ENCODE measurements around the gene ERBB4.

ERBB4 gene

GRCh38 chr2:212073360-212073759 lies 465.2 kb downstream of the ERBB4 start:
- no peaks in the 10 kb centered on the region for H3K79me2 ChIP-seq (ENCODE audit: low read length)
- H3K27ac ChIP-seq (ENCODE audit: low read length), result no peak overlapping the region
- no peak overlapping the region for H3K4me2 ChIP-seq (ENCODE audit: low read depth, low read length)
- H3K9me3 ChIP-seq (replicated peaks; ENCODE audit: insufficient read depth, low read length), result no peaks in the 10 kb centered on the region
- no peak overlapping the region for H3K9ac ChIP-seq (ENCODE audit: low read length)
- no peak for TF ChIP-seq EZH2 (optimal IDR thresholded peaks at IDR 0.05; ENCODE audit: low read depth, low read length)
- TF ChIP-seq EZH2phosphoT487 (IDR thresholded peaks at IDR 0.05; ENCODE audit: low read length), result no peak
- TF ChIP-seq, protein P1, sequence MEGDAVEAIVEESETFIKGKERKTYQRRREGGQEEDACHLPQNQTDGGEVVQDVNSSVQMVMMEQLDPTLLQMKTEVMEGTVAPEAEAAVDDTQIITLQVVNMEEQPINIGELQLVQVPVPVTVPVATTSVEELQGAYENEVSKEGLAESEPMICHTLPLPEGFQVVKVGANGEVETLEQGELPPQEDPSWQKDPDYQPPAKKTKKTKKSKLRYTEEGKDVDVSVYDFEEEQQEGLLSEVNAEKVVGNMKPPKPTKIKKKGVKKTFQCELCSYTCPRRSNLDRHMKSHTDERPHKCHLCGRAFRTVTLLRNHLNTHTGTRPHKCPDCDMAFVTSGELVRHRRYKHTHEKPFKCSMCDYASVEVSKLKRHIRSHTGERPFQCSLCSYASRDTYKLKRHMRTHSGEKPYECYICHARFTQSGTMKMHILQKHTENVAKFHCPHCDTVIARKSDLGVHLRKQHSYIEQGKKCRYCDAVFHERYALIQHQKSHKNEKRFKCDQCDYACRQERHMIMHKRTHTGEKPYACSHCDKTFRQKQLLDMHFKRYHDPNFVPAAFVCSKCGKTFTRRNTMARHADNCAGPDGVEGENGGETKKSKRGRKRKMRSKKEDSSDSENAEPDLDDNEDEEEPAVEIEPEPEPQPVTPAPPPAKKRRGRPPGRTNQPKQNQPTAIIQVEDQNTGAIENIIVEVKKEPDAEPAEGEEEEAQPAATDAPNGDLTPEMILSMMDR (IDR thresholded peaks at IDR 0.05; ENCODE audit: low read length), result no peak
- no peak for DNase-seq
- H3F3A ChIP-seq (ENCODE audit: insufficient read depth, low read length), result no peaks in the 10 kb centered on the region
- no peaks in the 10 kb centered on the region for H3K9me2 ChIP-seq (replicated peaks; ENCODE audit: insufficient read depth, low read length)
- H3K36me3 ChIP-seq (replicated peaks; ENCODE audit: insufficient read depth, low read length), result no peaks in the 10 kb centered on the region
- H3K4me3 ChIP-seq (ENCODE audit: low read length), result no peak overlapping the region
- no peaks in the 10 kb centered on the region for H3K27me3 ChIP-seq (replicated peaks; ENCODE audit: insufficient read depth, low read length)
- H3K4me1 ChIP-seq (ENCODE audit: low read length), result peaks cover 16% of the 10 kb centered on the region
- H4K20me1 ChIP-seq (ENCODE audit: insufficient read depth, low read length), result no peaks in the 10 kb centered on the region
- H2AFZ ChIP-seq (ENCODE audit: low read length), result no peak overlapping the region

GRCh38 chr2:212066546-212066945 lies 472.1 kb downstream of the ERBB4 start:
- no peak for TF ChIP-seq EZH2 (optimal IDR thresholded peaks at IDR 0.05; ENCODE audit: low read depth, low read length)
- TF ChIP-seq, protein P1 (IDR thresholded peaks at IDR 0.05; ENCODE audit: low read length), result no peak
- no peak for TF ChIP-seq EZH2phosphoT487 (IDR thresholded peaks at IDR 0.05; ENCODE audit: low read length)
- Histone ChIP-seq H3K27ac (ENCODE audit: low read length) (no peak overlapping the region), H3K4me3 (ENCODE audit: low read length) (no peak overlapping the region), H4K20me1 (ENCODE audit: insufficient read depth, low read length) (no peaks in the 10 kb centered on the region), H3K9me3 (replicated peaks; ENCODE audit: insufficient read depth, low read length) (no peaks in the 10 kb centered on the region), H3K4me1 (ENCODE audit: low read length) (no peaks in the 10 kb centered on the region), H3K9me2 (replicated peaks; ENCODE audit: insufficient read depth, low read length) (no peaks in the 10 kb centered on the region), H3F3A (ENCODE audit: insufficient read depth, low read length) (no peaks in the 10 kb centered on the region), H3K27me3 (replicated peaks; ENCODE audit: insufficient read depth, low read length) (no peaks in the 10 kb centered on the region), H2AFZ (ENCODE audit: low read length) (no peak overlapping the region), H3K4me2 (ENCODE audit: low read depth, low read length) (no peak overlapping the region), H3K36me3 (replicated peaks; ENCODE audit: insufficient read depth, low read length) (no peaks in the 10 kb centered on the region), H3K9ac (ENCODE audit: low read length) (no peak overlapping the region), H3K79me2 (ENCODE audit: low read length) (no peaks in the 10 kb centered on the region)
- no peak for DNase-seq

GRCh38 chr2:212064318-212064717 lies 474.3 kb downstream of the ERBB4 start:
- Histone ChIP-seq H3K4me1 (ENCODE audit: low read length) (no peaks in the 10 kb centered on the region), H3K27ac (ENCODE audit: low read length) (no peak overlapping the region), H3K4me2 (ENCODE audit: low read depth, low read length) (no peak overlapping the region), H4K20me1 (ENCODE audit: insufficient read depth, low read length) (no peaks in the 10 kb centered on the region), H3K4me3 (ENCODE audit: low read length) (no peak overlapping the region), H3F3A (ENCODE audit: insufficient read depth, low read length) (no peaks in the 10 kb centered on the region), H3K9me3 (replicated peaks; ENCODE audit: insufficient read depth, low read length) (no peaks in the 10 kb centered on the region), H3K79me2 (ENCODE audit: low read length) (no peaks in the 10 kb centered on the region), H3K9me2 (replicated peaks; ENCODE audit: insufficient read depth, low read length) (no peaks in the 10 kb centered on the region), H3K9ac (ENCODE audit: low read length) (no peak overlapping the region), H3K27me3 (replicated peaks; ENCODE audit: insufficient read depth, low read length) (no peaks in the 10 kb centered on the region), H2AFZ (ENCODE audit: low read length) (no peak overlapping the region), H3K36me3 (replicated peaks; ENCODE audit: insufficient read depth, low read length) (no peaks in the 10 kb centered on the region)
- no peak for TF ChIP-seq EZH2 (optimal IDR thresholded peaks at IDR 0.05; ENCODE audit: low read depth, low read length)
- TF ChIP-seq EZH2phosphoT487 (IDR thresholded peaks at IDR 0.05; ENCODE audit: low read length), result no peak
- TF ChIP-seq, protein P1 (IDR thresholded peaks at IDR 0.05; ENCODE audit: low read length), result no peak
- DNase-seq, result no peak

Measured in MM.1S (cell line).